Smooth muscle cell (in vitro differentiated cells): ENCODE results near the gene KRT75. TPM values are rescaled to one million over a fixed set of nuclear protein-coding genes. Genes with fewer than 3 reads are reported as not detected.

Experiments
- polyA plus RNA-seq: library from polyadenylated mRNA; unstranded; fragments of >200 nt; fragmentation: Nextera tagmentation; extraction: Ambion mirVana; gene quantifications from 2 replicates; pipeline ENCODE4 v1.2.1, GENCODE V29; 2016
- total RNA-seq: library from RNA; depleted of rRNA; stranded (reverse); fragments of >200 nt; gene quantifications from 2 replicates; pipeline ENCODE4 v1.2.3, GENCODE V29; 2014

The KRT75 gene
- total and polyA plus RNA-seq, 2 experiments from 2014 or later, result 0.37 to 1.9 TPM

Other genes with a start within 250 kb of the KRT75 start
- gene KRT80, start 242.4 kb downstream of the KRT75 start, total RNA-seq, result 6.7 and 11.7 TPM in 2 replicates
- 5.1 and 6.6 TPM in 2 replicates for gene KRT80, start 242.4 kb downstream of the KRT75 start, polyA plus RNA-seq
- gene KRT7, start 201.1 kb downstream of the KRT75 start, total RNA-seq, result 168 and 214 TPM in 2 replicates
- 190 and 744 TPM in 2 replicates for gene KRT7, start 201.1 kb downstream of the KRT75 start, polyA plus RNA-seq
- not detected in 2 replicates for gene KRT86, start 159.7 kb downstream of the KRT75 start, total RNA-seq
- gene KRT86, start 159.7 kb downstream of the KRT75 start, polyA plus RNA-seq, result not detected in 2 replicates
- 0.18 and 1.4 TPM in 2 replicates for gene KRT81, start 142.8 kb downstream of the KRT75 start, total RNA-seq
- gene KRT81, start 142.8 kb downstream of the KRT75 start, polyA plus RNA-seq, result 0.49 and 1.7 TPM in 2 replicates
- not detected in 2 replicates for gene KRT83, start 113.0 kb downstream of the KRT75 start, total RNA-seq
- not detected in 2 replicates for gene KRT83, start 113.0 kb downstream of the KRT75 start, polyA plus RNA-seq
- gene KRT85, start 66.9 kb downstream of the KRT75 start, total RNA-seq, result not detected in 2 replicates
- not detected in 2 replicates for gene KRT85, start 66.9 kb downstream of the KRT75 start, polyA plus RNA-seq
- gene KRT84, start 48.7 kb downstream of the KRT75 start, total RNA-seq, result 5.6 and 8.0 TPM in 2 replicates
- gene KRT84, start 48.7 kb downstream of the KRT75 start, polyA plus RNA-seq, result 0.09 and 2.1 TPM in 2 replicates
- not detected in 2 replicates for gene KRT82, start 28.0 kb downstream of the KRT75 start, total RNA-seq
- gene KRT82, start 28.0 kb downstream of the KRT75 start, polyA plus RNA-seq, result 0.23 TPM in 1 of 2 replicates, not detected in the other
- gene KRT6B, start 17.8 kb upstream of the KRT75 start, total RNA-seq, result 279 and 336 TPM in 2 replicates
- gene KRT6B, start 17.8 kb upstream of the KRT75 start, polyA plus RNA-seq, result 248 and 250 TPM in 2 replicates
- gene KRT6C, start 39.4 kb upstream of the KRT75 start, total RNA-seq, result 30.2 and 32.6 TPM in 2 replicates
- gene KRT6C, start 39.4 kb upstream of the KRT75 start, polyA plus RNA-seq, result 22.0 and 26.5 TPM in 2 replicates
- 985 and 1,128 TPM in 2 replicates for gene KRT6A, start 58.9 kb upstream of the KRT75 start, total RNA-seq
- 460 and 992 TPM in 2 replicates for gene KRT6A, start 58.9 kb upstream of the KRT75 start, polyA plus RNA-seq
- 152 and 209 TPM in 2 replicates for gene KRT5, start 86.0 kb upstream of the KRT75 start, total RNA-seq
- gene KRT5, start 86.0 kb upstream of the KRT75 start, polyA plus RNA-seq, result 67.2 and 198 TPM in 2 replicates
- gene KRT71, start 118.8 kb upstream of the KRT75 start, total RNA-seq, result not detected in 2 replicates
- not detected in 2 replicates for gene KRT71, start 118.8 kb upstream of the KRT75 start, polyA plus RNA-seq
- gene KRT74, start 139.5 kb upstream of the KRT75 start, total RNA-seq, result 0.22 TPM in 1 of 2 replicates, not detected in the other
- not detected in 2 replicates for gene KRT74, start 139.5 kb upstream of the KRT75 start, polyA plus RNA-seq
- gene KRT72, start 167.1 kb upstream of the KRT75 start, total RNA-seq, result not detected in 2 replicates
- not detected in 2 replicates for gene KRT72, start 167.1 kb upstream of the KRT75 start, polyA plus RNA-seq
- not detected in 2 replicates for gene KRT73, start 184.2 kb upstream of the KRT75 start, total RNA-seq
- not detected in 2 replicates for gene KRT73, start 184.2 kb upstream of the KRT75 start, polyA plus RNA-seq
- gene KRT2, start 217.8 kb upstream of the KRT75 start, total RNA-seq, result not detected in 2 replicates
- not detected in 2 replicates for gene KRT2, start 217.8 kb upstream of the KRT75 start, polyA plus RNA-seq
- gene KRT1, start 246.0 kb upstream of the KRT75 start, total RNA-seq, result 11.1 and 13.5 TPM in 2 replicates
- 3.1 and 5.6 TPM in 2 replicates for gene KRT1, start 246.0 kb upstream of the KRT75 start, polyA plus RNA-seq